A673 (cell line): Measurements from ENCODE around the gene HVCN1.
"Not testable (repeated sequence)": the region's sequence is repeated elsewhere in the genome, so short reads cannot be mapped to it uniquely, and the experiment has no call there.

ENCODE experiments used
- CTCF ChIP-seq: fragments of 300-800, 200-600 bp; sonication (generic); conservative IDR thresholded peaks from 2 replicates; pipeline ENCODE4 v1.5.1; 2017; ENCODE audit warnings: low read depth, mild to moderate bottlenecking, antibody characterized with exemption, low read length, moderate library complexity, mixed read lengths
- EZH2 ChIP-seq: fragments of 200-600 bp; sonication (generic); IDR thresholded peaks from 2 replicates; pipeline ENCODE4 v1.6.1; 2017; ENCODE audit warnings: borderline replicate concordance, low read depth, mild to moderate bottlenecking, mixed read lengths, antibody characterized with exemption, low read length; ENCODE audit not compliant: poor library complexity, severe bottlenecking

- TF ChIP-seq CTCF: peak; percentile 76
- TF ChIP-seq EZH2: not testable (repeated sequence)
These were observed 86.7 kb downstream of the HVCN1 start for GRCh38 chr12:110602085-110602814.
